ENCODE measurements around the gene CPT1A. TPM values are rescaled to one million over a fixed set of nuclear protein-coding genes. Genes with fewer than 3 reads are reported as not detected.

The CPT1A gene
- polyA plus RNA-seq, 1 donor (not counting 4 experiments of a cell fraction or from before 2014, with no cell fraction given), result 12.9 TPM

DNA sequence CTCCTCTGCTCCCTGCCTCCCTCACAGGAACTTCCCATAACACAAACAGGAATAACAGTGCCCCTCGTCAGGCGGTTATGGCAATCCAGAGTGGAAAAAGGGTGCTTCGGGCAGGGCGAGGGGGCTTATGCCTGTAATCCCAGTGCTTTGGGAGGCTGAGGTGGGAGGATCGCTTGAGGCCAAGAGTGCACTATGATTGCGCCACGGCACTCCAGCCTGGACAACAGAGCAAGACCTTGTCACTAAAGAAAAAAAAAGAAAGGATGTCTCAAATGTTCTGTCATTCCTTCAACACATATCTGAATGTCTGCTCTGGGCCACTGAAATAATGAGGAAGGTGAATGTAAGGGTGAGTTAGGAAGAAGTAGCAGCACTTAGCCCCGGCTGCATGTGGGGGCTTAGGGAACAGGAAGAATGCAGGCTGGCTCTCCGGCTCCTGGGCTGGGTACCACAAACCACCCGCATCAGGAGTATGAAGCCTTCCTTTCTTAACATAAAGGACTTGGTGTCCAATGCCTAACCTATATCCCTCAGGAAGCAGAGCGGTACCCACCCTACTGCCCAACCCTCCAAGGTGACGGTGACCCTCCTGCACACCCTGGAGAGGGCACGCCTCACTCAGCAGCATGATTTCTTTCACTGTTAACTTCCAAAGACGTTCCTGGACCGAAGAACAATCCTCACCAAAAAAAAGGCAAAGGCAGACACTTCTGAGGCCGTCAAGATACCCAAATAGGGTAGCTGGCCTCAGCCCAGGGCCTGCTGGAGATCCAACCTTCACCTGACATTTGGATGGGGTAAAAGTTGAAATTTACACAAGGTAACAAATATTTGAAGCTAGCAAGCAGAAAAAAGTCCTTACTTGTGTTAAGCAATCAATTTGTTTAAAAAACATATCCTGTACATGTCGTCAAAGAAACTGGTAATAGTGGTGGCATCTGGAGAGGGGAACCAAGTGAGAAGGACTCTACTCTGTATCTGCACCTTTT lies 3.8 kb downstream of the CPT1A start:
- Histone ChIP-seq H3K4me3 (ENCODE audit: control insufficient read depth in 2 of 3, extremely low read depth in 1 of 3, insufficient read depth in 2 of 3, low read depth in 1 of 3, low read length in 3 of 3) (no peak overlapping the region), H4K20me1 (ENCODE audit: control insufficient read depth, extremely low read depth, insufficient read depth, low read length) (no peaks in the 10 kb centered on the region), H3K36me3 (ENCODE audit: control insufficient read depth in 2 of 2, extremely low read depth in 1 of 2, insufficient read depth in 2 of 2, low read length in 2 of 2) (no peaks in the 10 kb centered on the region), H3K9ac (ENCODE audit: control insufficient read depth, extremely low read depth, insufficient read depth, low read length) (no peak overlapping the region), H3K9me3 (ENCODE audit: control insufficient read depth, low read depth, low read length) (no peaks in the 10 kb centered on the region), H3K4me1 (ENCODE audit: control insufficient read depth, extremely low read depth, insufficient read depth, low read length) (peaks cover 32% of the 10 kb centered on the region), H3K27me3 (ENCODE audit: control insufficient read depth, extremely low read depth, insufficient read depth, low read length) (peaks cover 5% of the 10 kb centered on the region), H3K27ac (ENCODE audit: control insufficient read depth, insufficient read depth, low read length) (peak overlapping the region; percentile 82), H3K79me2 (ENCODE audit: control insufficient read depth, insufficient read depth, low read length) (peaks cover 21% of the 10 kb centered on the region), H2AFZ (ENCODE audit: control insufficient read depth, low read length) (no peak overlapping the region), H3K4me2 (ENCODE audit: control insufficient read depth, extremely low read depth, insufficient read depth, low read depth, low read length) (peak overlapping the region; percentile 94), H3K9me1 (ENCODE audit: control insufficient read depth, extremely low read depth, insufficient read depth, low read length) (peaks cover 2% of the 10 kb centered on the region)
- no peak for TF ChIP-seq EZH2 (IDR thresholded peaks at IDR 0.05; ENCODE audit: low read length)
- TF ChIP-seq, protein P1, sequence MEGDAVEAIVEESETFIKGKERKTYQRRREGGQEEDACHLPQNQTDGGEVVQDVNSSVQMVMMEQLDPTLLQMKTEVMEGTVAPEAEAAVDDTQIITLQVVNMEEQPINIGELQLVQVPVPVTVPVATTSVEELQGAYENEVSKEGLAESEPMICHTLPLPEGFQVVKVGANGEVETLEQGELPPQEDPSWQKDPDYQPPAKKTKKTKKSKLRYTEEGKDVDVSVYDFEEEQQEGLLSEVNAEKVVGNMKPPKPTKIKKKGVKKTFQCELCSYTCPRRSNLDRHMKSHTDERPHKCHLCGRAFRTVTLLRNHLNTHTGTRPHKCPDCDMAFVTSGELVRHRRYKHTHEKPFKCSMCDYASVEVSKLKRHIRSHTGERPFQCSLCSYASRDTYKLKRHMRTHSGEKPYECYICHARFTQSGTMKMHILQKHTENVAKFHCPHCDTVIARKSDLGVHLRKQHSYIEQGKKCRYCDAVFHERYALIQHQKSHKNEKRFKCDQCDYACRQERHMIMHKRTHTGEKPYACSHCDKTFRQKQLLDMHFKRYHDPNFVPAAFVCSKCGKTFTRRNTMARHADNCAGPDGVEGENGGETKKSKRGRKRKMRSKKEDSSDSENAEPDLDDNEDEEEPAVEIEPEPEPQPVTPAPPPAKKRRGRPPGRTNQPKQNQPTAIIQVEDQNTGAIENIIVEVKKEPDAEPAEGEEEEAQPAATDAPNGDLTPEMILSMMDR (optimal IDR thresholded peaks at IDR 0.05 in 1 of 3, IDR thresholded peaks at IDR 0.05 in 1 of 3, conservative IDR thresholded peaks at IDR 0.05 in 1 of 3; ENCODE audit: extremely low read depth in 1 of 3, insufficient read depth in 2 of 3, low read length in 3 of 3), result no peak
- DNase-seq (ENCODE audit: low read depth, low spot score), result no peak
- no peak for FAIRE-seq
- dilution Hi-C loops (cut with MboI; ENCODE audit: extremely low pct_ligation_motif_present, low sequenced_read_pairs), result no loop called here

DNA sequence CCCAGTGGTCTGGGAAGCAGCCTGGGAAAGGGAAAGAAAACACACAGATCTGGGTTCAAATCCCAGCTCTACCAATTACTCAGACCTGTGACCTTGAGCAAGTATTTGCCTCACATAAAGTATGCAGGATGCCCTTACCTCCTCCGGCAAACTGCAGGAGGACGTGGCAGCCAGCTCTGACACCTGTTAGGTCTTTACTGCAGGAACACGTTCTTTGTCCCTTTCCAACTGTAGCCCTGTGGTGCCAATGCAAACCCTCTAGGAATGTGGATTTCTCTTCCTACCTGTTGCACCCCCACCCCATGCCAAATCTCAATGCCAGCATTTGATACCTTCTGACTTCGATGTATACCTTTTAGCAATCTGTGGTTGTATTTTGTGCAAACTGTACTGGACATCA lies 6.0 kb downstream of the CPT1A start:
- dilution Hi-C loops (cut with MboI; ENCODE audit: extremely low pct_ligation_motif_present, low sequenced_read_pairs), result no loop called here
- Histone ChIP-seq H3K4me3 (ENCODE audit: control insufficient read depth in 2 of 3, extremely low read depth in 1 of 3, insufficient read depth in 2 of 3, low read depth in 1 of 3, low read length in 3 of 3) (no peak overlapping the region), H3K9me3 (ENCODE audit: control insufficient read depth, low read depth, low read length) (no peaks in the 10 kb centered on the region), H3K36me3 (ENCODE audit: control insufficient read depth in 2 of 2, extremely low read depth in 1 of 2, insufficient read depth in 2 of 2, low read length in 2 of 2) (no peaks in the 10 kb centered on the region), H3K4me2 (ENCODE audit: control insufficient read depth, extremely low read depth, insufficient read depth, low read depth, low read length) (no peak overlapping the region), H3K27ac (ENCODE audit: control insufficient read depth, insufficient read depth, low read length) (no peak overlapping the region), H3K4me1 (ENCODE audit: control insufficient read depth, extremely low read depth, insufficient read depth, low read length) (peaks cover 27% of the 10 kb centered on the region), H3K9ac (ENCODE audit: control insufficient read depth, extremely low read depth, insufficient read depth, low read length) (no peak overlapping the region), H3K27me3 (ENCODE audit: control insufficient read depth, extremely low read depth, insufficient read depth, low read length) (no peaks in the 10 kb centered on the region), H2AFZ (ENCODE audit: control insufficient read depth, low read length) (no peak overlapping the region), H3K79me2 (ENCODE audit: control insufficient read depth, insufficient read depth, low read length) (peaks cover 24% of the 10 kb centered on the region), H4K20me1 (ENCODE audit: control insufficient read depth, extremely low read depth, insufficient read depth, low read length) (no peaks in the 10 kb centered on the region), H3K9me1 (ENCODE audit: control insufficient read depth, extremely low read depth, insufficient read depth, low read length) (peaks cover 2% of the 10 kb centered on the region)
- DNase-seq (ENCODE audit: low read depth, low spot score), result no peak
- no peak for FAIRE-seq
- TF ChIP-seq, protein P1 (optimal IDR thresholded peaks at IDR 0.05 in 1 of 3, IDR thresholded peaks at IDR 0.05 in 1 of 3, conservative IDR thresholded peaks at IDR 0.05 in 1 of 3; ENCODE audit: extremely low read depth in 1 of 3, insufficient read depth in 2 of 3, low read length in 3 of 3), result no peak
- no peak for TF ChIP-seq EZH2 (IDR thresholded peaks at IDR 0.05; ENCODE audit: low read length)
